ENCODE data around the gene SOCS1. TPM values are rescaled to one million over a fixed set of nuclear protein-coding genes. Genes with fewer than 3 reads are reported as not detected.

SOCS1 gene
- total RNA-seq, 1 donor from 2014 or later, result 161 TPM

- DNase-seq (ENCODE audit: low spot score), result no peak
- no peaks in the 10 kb centered on the region for H3K9me3 Mint-ChIP-seq
- intact Hi-C loops (cut with micrococcal nuclease), result loop anchor here (5.0 kb wide), 1 partner anchor 33 kb away; no protein-coding TSS in a partner anchor
- H3K4me3 Mint-ChIP-seq, result no peak overlapping the region
- H3K27me3 Mint-ChIP-seq (ENCODE audit: insufficient read depth), result peaks cover 13% of the 10 kb centered on the region
- peaks cover 36% of the 10 kb centered on the region for H3K4me1 Mint-ChIP-seq (ENCODE audit: low read depth)
- no peaks in the 10 kb centered on the region for H3K36me3 Mint-ChIP-seq (ENCODE audit: low read depth)
- peak overlapping the region; percentile 82 for H3K27ac Mint-ChIP-seq
These were observed 8.3 kb upstream of the SOCS1 start for GRCh38 chr16:11264155-11264832.

GRCh38 chr16:11263737-11264136 is 7.7 kb upstream of the SOCS1 start:
- peak overlapping the region; percentile 82 for H3K27ac Mint-ChIP-seq
- intact Hi-C loops (cut with micrococcal nuclease), result loop anchor here (1.0 to 5.0 kb wide), 3 partner anchors 34 to 91 kb away; no protein-coding TSS in a partner anchor
- no peak overlapping the region for H3K4me3 Mint-ChIP-seq
- DNase-seq (ENCODE audit: low spot score), result peak; percentile 41
- H3K4me1 Mint-ChIP-seq (ENCODE audit: low read depth), result peaks cover 41% of the 10 kb centered on the region
- no peaks in the 10 kb centered on the region for H3K9me3 Mint-ChIP-seq
- H3K27me3 Mint-ChIP-seq (ENCODE audit: insufficient read depth), result peaks cover 12% of the 10 kb centered on the region
- no peaks in the 10 kb centered on the region for H3K36me3 Mint-ChIP-seq (ENCODE audit: low read depth)

- Mint-ChIP-seq H3K27ac (no peak overlapping the region), H3K9me3 (no peaks in the 10 kb centered on the region), H3K27me3 (ENCODE audit: insufficient read depth) (peaks cover 11% of the 10 kb centered on the region), H3K4me1 (ENCODE audit: low read depth) (peaks cover 50% of the 10 kb centered on the region), H3K36me3 (ENCODE audit: low read depth) (no peaks in the 10 kb centered on the region), H3K4me3 (no peak overlapping the region)
- intact Hi-C loops (cut with micrococcal nuclease), result loop anchor here (1.0 to 5.0 kb wide), 3 partner anchors 34 to 91 kb away; no protein-coding TSS in a partner anchor
- no peak for DNase-seq (ENCODE audit: low spot score)
These were observed 6.9 kb upstream of the SOCS1 start for GRCh38 chr16:11262915-11263314.

- Mint-ChIP-seq H3K4me1 (ENCODE audit: low read depth) (peaks cover 60% of the 10 kb centered on the region), H3K27ac (no peak overlapping the region), H3K27me3 (ENCODE audit: insufficient read depth) (peaks cover 11% of the 10 kb centered on the region), H3K4me3 (no peak overlapping the region), H3K36me3 (ENCODE audit: low read depth) (no peaks in the 10 kb centered on the region), H3K9me3 (no peaks in the 10 kb centered on the region)
- intact Hi-C loops (cut with micrococcal nuclease), result loop anchor here (5.0 kb wide), 1 partner anchor 37 kb away; no protein-coding TSS in a partner anchor
- no peak for DNase-seq (ENCODE audit: low spot score)
These were observed 4.6 kb upstream of the SOCS1 start for GRCh38 chr16:11260596-11260966.

- Mint-ChIP-seq H3K9me3 (no peaks in the 10 kb centered on the region), H3K4me3 (no peak overlapping the region), H3K27me3 (ENCODE audit: insufficient read depth) (peaks cover 11% of the 10 kb centered on the region), H3K36me3 (ENCODE audit: low read depth) (no peaks in the 10 kb centered on the region), H3K4me1 (ENCODE audit: low read depth) (peaks cover 58% of the 10 kb centered on the region), H3K27ac (no peak overlapping the region)
- no peak for DNase-seq (ENCODE audit: low spot score)
- intact Hi-C loops (cut with micrococcal nuclease), result loop anchor here (5.0 to 10.0 kb wide), 5 partner anchors 37 to 655 kb away; partner anchors contain the start of genes CIITA, GSPT1 and NUBP1
These were observed 3.9 kb upstream of the SOCS1 start for GRCh38 chr16:11259655-11260595.

GRCh38 chr16:11258553-11259492 is 2.8 kb upstream of the SOCS1 start:
- intact Hi-C loops (cut with micrococcal nuclease), result loop anchor here (1.0 to 10.0 kb wide), 8 partner anchors 52 to 656 kb away; partner anchors contain the start of genes CIITA, GSPT1, NUBP1 and RMI2
- Mint-ChIP-seq H3K27me3 (ENCODE audit: insufficient read depth) (peaks cover 11% of the 10 kb centered on the region), H3K36me3 (ENCODE audit: low read depth) (peaks cover 8% of the 10 kb centered on the region), H3K9me3 (no peaks in the 10 kb centered on the region), H3K4me3 (peak overlapping the region; percentile 59), H3K27ac (peak overlapping the region; percentile 74), H3K4me1 (ENCODE audit: low read depth) (peaks cover 47% of the 10 kb centered on the region)
- peak; percentile 59 for DNase-seq (ENCODE audit: low spot score)

GRCh38 chr16:11257131-11257938 is 1.3 kb upstream of the SOCS1 start:
- Mint-ChIP-seq H3K27ac (peak overlapping the region; percentile 85), H3K4me3 (peak overlapping the region; percentile 86), H3K4me1 (ENCODE audit: low read depth) (peaks cover 40% of the 10 kb centered on the region), H3K9me3 (no peaks in the 10 kb centered on the region), H3K27me3 (ENCODE audit: insufficient read depth) (peaks cover 8% of the 10 kb centered on the region), H3K36me3 (ENCODE audit: low read depth) (peaks cover 22% of the 10 kb centered on the region)
- DNase-seq (ENCODE audit: low spot score), result peak; percentile 46
- intact Hi-C loops (cut with micrococcal nuclease), result loop anchor here (1.0 to 10.0 kb wide), 7 partner anchors 286 to 657 kb away; partner anchors contain the start of genes CIITA, GSPT1, LITAF and NUBP1

- no peaks in the 10 kb centered on the region for H3K9me3 Mint-ChIP-seq
- peak overlapping the region; percentile 86 for H3K4me3 Mint-ChIP-seq
- DNase-seq (ENCODE audit: low spot score), result no peak
- peaks cover 8% of the 10 kb centered on the region for H3K27me3 Mint-ChIP-seq (ENCODE audit: insufficient read depth)
- H3K27ac Mint-ChIP-seq, result peak overlapping the region; percentile 85
- intact Hi-C loops (cut with micrococcal nuclease), result loop anchor here (1.0 to 10.0 kb wide), 8 partner anchors 156 to 658 kb away; partner anchors contain the start of genes CIITA, GSPT1, LITAF and NUBP1
- H3K36me3 Mint-ChIP-seq (ENCODE audit: low read depth), result peaks cover 28% of the 10 kb centered on the region
- H3K4me1 Mint-ChIP-seq (ENCODE audit: low read depth), result peaks cover 47% of the 10 kb centered on the region
These were observed 692 bp upstream of the SOCS1 start for GRCh38 chr16:11256661-11257130.

GRCh38 chr16:11254913-11255736 is 879 bp downstream of the SOCS1 start:
- peak; percentile 54 for DNase-seq (ENCODE audit: low spot score)
- H3K27me3 Mint-ChIP-seq (ENCODE audit: insufficient read depth), result peaks cover 6% of the 10 kb centered on the region
- peak overlapping the region; percentile 90 for H3K27ac Mint-ChIP-seq
- H3K4me1 Mint-ChIP-seq (ENCODE audit: low read depth), result peaks cover 55% of the 10 kb centered on the region
- peak overlapping the region; percentile 99 for H3K4me3 Mint-ChIP-seq
- H3K36me3 Mint-ChIP-seq (ENCODE audit: low read depth), result peaks cover 36% of the 10 kb centered on the region
- intact Hi-C loops (cut with micrococcal nuclease), result loop anchor here (1.0 to 10.0 kb wide), 5 partner anchors 267 to 660 kb away; partner anchors contain the start of genes CIITA, GSPT1 and NUBP1
- H3K9me3 Mint-ChIP-seq, result no peaks in the 10 kb centered on the region

- intact Hi-C loops (cut with micrococcal nuclease), result loop anchor here (1.0 to 10.0 kb wide), 8 partner anchors 29 to 661 kb away; partner anchors contain the start of genes CIITA, GSPT1 and NUBP1
- DNase-seq (ENCODE audit: low spot score), result peak; percentile 21
- no peaks in the 10 kb centered on the region for H3K9me3 Mint-ChIP-seq
- H3K4me3 Mint-ChIP-seq, result peak overlapping the region; percentile 99
- H3K36me3 Mint-ChIP-seq (ENCODE audit: low read depth), result peaks cover 40% of the 10 kb centered on the region
- peaks cover 46% of the 10 kb centered on the region for H3K4me1 Mint-ChIP-seq (ENCODE audit: low read depth)
- peak overlapping the region; percentile 90 for H3K27ac Mint-ChIP-seq
- no peaks in the 10 kb centered on the region for H3K27me3 Mint-ChIP-seq (ENCODE audit: insufficient read depth)
These were observed 1.8 kb downstream of the SOCS1 start for GRCh38 chr16:11253995-11254912.

Data from activated T-helper 1 cell treated with anti-CD3 and anti-CD28 coated beads, Interleukin-12 subunit alpha, Interleukin-12 subunit beta, Interleukin-2, Interleukin-4 antibody, amounts not matched to agents 30 ng/mL and 10 ng/mL and 1 ng/mL, durations not matched to agents 14 hours and 24 hours and 36 hours (primary cell).